HG03064 (cell line): ENCODE measurements around the gene FLNB.
"Not testable (repeated sequence)": the region's sequence is repeated elsewhere in the genome, so short reads cannot be mapped to it uniquely, and the experiment has no call there.

Experiments
- ATAC-seq: cut with Tn5 transposase; IDR thresholded peaks from one replicate; pipeline ENCODE4 v1.9.1; 2021; ENCODE audit warnings: low read depth; ENCODE audit not compliant: unreplicated experiment

Gene FLNB

GRCh38 chr3:57978316-57978715, 29.9 kb upstream of the FLNB start:
- ATAC-seq, result no peak

GRCh38 chr3:57980416-57980815, 27.8 kb upstream of the FLNB start:
- ATAC-seq, result no peak

- no peak for ATAC-seq
Observed at GRCh38 chr3:57981483-57982087, 26.6 kb upstream of the FLNB start.

- no peak for ATAC-seq
Observed at GRCh38 chr3:57982561-57983243, 25.5 kb upstream of the FLNB start.

- ATAC-seq, result peak; percentile 91
Observed at GRCh38 chr3:57983734-57984518, 24.3 kb upstream of the FLNB start.

- no peak for ATAC-seq
Observed at GRCh38 chr3:57985176-57985983, 22.8 kb upstream of the FLNB start.

GRCh38 chr3:57985984-57986246, 22.3 kb upstream of the FLNB start:
- ATAC-seq, result no peak

- no peak for ATAC-seq
Observed at GRCh38 chr3:57986261-57986660, 22.0 kb upstream of the FLNB start.

GRCh38 chr3:57989198-57989597, 19.0 kb upstream of the FLNB start:
- ATAC-seq, result not testable (repeated sequence)

- no peak for ATAC-seq
Observed at GRCh38 chr3:57989646-57990045, 18.6 kb upstream of the FLNB start.

- ATAC-seq, result no peak
Observed at GRCh38 chr3:57992452-57993213, 15.6 kb upstream of the FLNB start.

- no peak for ATAC-seq
Observed at GRCh38 chr3:57998366-57999283, 9.6 kb upstream of the FLNB start.

- ATAC-seq, result no peak
Observed at GRCh38 chr3:57999417-58000115, 8.7 kb upstream of the FLNB start.

GRCh38 chr3:58000306-58001085, 7.7 kb upstream of the FLNB start:
- no peak for ATAC-seq

- no peak for ATAC-seq
Observed at GRCh38 chr3:58001086-58001467, 7.1 kb upstream of the FLNB start.

- no peak for ATAC-seq
Observed at GRCh38 chr3:58001979-58002378, 6.2 kb upstream of the FLNB start.

- no peak for ATAC-seq
Observed at GRCh38 chr3:58003093-58003492, 5.1 kb upstream of the FLNB start.

GRCh38 chr3:58004973-58005372, 3.2 kb upstream of the FLNB start:
- ATAC-seq, result no peak
